SK-N-SH treated with all-trans-retinoic acid at 6 μM for 48 hours (cell line): ENCODE measurements around the gene CADM2.

Source experiments
- ARNTL ChIP-seq: fragments of 450-650 bp; formaldehyde crosslinking; IDR thresholded peaks from 2 replicates; pipeline ENCODE4 v1.5.0; 2020; ENCODE audit warnings: low read depth, mild to moderate bottlenecking, moderate library complexity, borderline replicate concordance
- BACH2 ChIP-seq: fragments of 250-450 bp; sonication (Bioruptor Pico); IDR thresholded peaks from 2 replicates; pipeline ENCODE4 v1.9.0; 2021; ENCODE audit warnings: mild to moderate bottlenecking, borderline replicate concordance
- SNAI2 ChIP-seq: fragments of 250-450 bp; sonication (Bioruptor Pico); IDR thresholded peaks from 2 replicates; pipeline ENCODE4 v1.5.0; 2020; ENCODE audit warnings: mild to moderate bottlenecking, moderate library complexity
- ZFP3 ChIP-seq: fragments of 250-450 bp; sonication (Bioruptor Pico); IDR thresholded peaks from 2 replicates; pipeline ENCODE4 v1.5.0; 2020; ENCODE audit warnings: mild to moderate bottlenecking, moderate library complexity
- TF ChIP-seq, protein P1 (sequence below): fragments of 250-450 bp; sonication (Bioruptor Pico); IDR thresholded peaks from 2 replicates; pipeline ENCODE4 v1.8.0; 2021; ENCODE audit warnings: low read depth, mild to moderate bottlenecking, moderate library complexity, borderline replicate concordance

DNA sequence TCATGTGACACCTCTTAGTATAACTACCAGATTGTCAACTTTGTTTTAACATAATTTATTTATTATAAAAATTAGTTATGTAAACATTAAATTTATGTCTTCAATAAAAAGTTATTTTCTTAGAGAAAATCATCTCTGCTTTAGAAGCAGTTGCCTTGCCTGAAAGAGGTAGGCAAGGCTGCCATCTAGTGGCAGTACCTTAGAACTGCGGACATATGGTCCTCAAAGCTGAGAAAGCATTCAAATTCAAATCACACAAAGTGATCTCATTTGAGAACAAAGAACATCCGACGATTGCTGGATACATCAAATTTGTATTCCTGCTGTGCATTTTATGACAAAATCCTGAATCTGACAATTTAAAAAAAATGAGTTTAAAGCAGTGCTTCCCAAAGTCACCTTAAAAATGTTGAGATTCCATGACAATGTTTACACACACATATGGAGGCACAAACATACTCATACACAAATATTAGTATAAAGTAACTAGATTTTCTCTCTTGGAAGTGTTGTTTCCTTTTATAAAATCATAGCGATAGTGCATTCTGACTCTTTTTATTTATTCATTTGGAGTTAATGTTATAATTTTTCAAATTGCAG lies 617.4 kb downstream of the CADM2 start:
- TF ChIP-seq ZFP3 (CRISPR knock-in tag) (no peak), BACH2 (CRISPR knock-in tag) (no peak), SNAI2 (CRISPR knock-in tag) (no peak), ARNTL (CRISPR knock-in tag) (no peak)
- TF ChIP-seq, protein P1, sequence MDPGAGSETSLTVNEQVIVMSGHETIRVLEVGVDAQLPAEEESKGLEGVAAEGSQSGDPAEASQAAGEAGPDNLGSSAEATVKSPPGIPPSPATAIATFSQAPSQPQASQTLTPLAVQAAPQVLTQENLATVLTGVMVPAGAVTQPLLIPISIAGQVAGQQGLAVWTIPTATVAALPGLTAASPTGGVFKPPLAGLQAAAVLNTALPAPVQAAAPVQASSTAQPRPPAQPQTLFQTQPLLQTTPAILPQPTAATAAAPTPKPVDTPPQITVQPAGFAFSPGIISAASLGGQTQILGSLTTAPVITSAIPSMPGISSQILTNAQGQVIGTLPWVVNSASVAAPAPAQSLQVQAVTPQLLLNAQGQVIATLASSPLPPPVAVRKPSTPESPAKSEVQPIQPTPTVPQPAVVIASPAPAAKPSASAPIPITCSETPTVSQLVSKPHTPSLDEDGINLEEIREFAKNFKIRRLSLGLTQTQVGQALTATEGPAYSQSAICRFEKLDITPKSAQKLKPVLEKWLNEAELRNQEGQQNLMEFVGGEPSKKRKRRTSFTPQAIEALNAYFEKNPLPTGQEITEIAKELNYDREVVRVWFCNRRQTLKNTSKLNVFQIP (CRISPR knock-in tag) = no peak
